Measurements from ENCODE around the gene PCDHA8.
"Not testable (repeated sequence)": the region's sequence is repeated elsewhere in the genome, so short reads cannot be mapped to it uniquely, and the experiment has no call there.

The PCDHA8 gene

GRCh38 chr5:140840978-140841962 is at the start of gene PCDHA8:
Gene PCDHA8 (plus strand): TSS chr5:140841187. CDS start chr5:140841322, 135 bp downstream.
- no peak within 1 kb of the TSS for H3K9ac ChIP-seq (ENCODE audit: insufficient read length, low read depth)
- H3K36me3 ChIP-seq (ENCODE audit: insufficient read depth, insufficient read length, low read length): no peaks in the 10 kb centered on the region
- no peaks in the 10 kb centered on the region for H3K27me3 ChIP-seq (ENCODE audit: insufficient read depth, insufficient read length)
- no peaks in the 10 kb centered on the region for H3K9me3 ChIP-seq (ENCODE audit: insufficient read depth, low read length)
- DNase-seq (ENCODE audit: low read depth, low spot score): no peak
- no peaks in the 10 kb centered on the region for H3K4me1 ChIP-seq (ENCODE audit: insufficient read depth, insufficient read length)
- no peak for TF ChIP-seq YY1 (IDR thresholded peaks at IDR 0.05; ENCODE audit: insufficient read depth, insufficient read length)
- TF ChIP-seq ZNF274 (IDR thresholded peaks at IDR 0.05; ENCODE audit: low read depth, low read length): no peak
- TF ChIP-seq SUZ12 (IDR thresholded peaks at IDR 0.05; ENCODE audit: extremely low read depth, insufficient read depth, insufficient read length): no peak
- H3K4me3 ChIP-seq (ENCODE audit: insufficient read length, low read depth): peak within 1 kb of the TSS; percentile 29

- Histone ChIP-seq H3K36me3 (ENCODE audit: insufficient read depth, insufficient read length, low read length) (no peaks in the 10 kb centered on the region), H3K9ac (ENCODE audit: insufficient read length, low read depth) (no peak within 1 kb of the TSS), H3K9me3 (ENCODE audit: insufficient read depth, low read length) (peaks cover 12% of the 10 kb centered on the region; the same call in 1 of the 2 replicates), H3K4me1 (ENCODE audit: insufficient read depth, insufficient read length) (no peaks in the 10 kb centered on the region), H3K4me3 (ENCODE audit: insufficient read length, low read depth) (no peak within 1 kb of the TSS), H3K27me3 (ENCODE audit: insufficient read depth, insufficient read length) (no peaks in the 10 kb centered on the region)
- TF ChIP-seq YY1 (IDR thresholded peaks at IDR 0.05; ENCODE audit: insufficient read depth, insufficient read length) (no peak), SUZ12 (IDR thresholded peaks at IDR 0.05; ENCODE audit: extremely low read depth, insufficient read depth, insufficient read length) (no peak), ZNF274 (IDR thresholded peaks at IDR 0.05; ENCODE audit: low read depth, low read length) (no peak)
- no peak for DNase-seq (ENCODE audit: low read depth, low spot score)
Observed at GRCh38 chr5:140794595-140795258, 46.3 kb upstream of the PCDHA8 start, which contains the start of gene PCDHA2. Gene PCDHA2 (plus strand): TSS chr5:140794852.

GRCh38 chr5:140795259-140795641 is 45.7 kb upstream of the PCDHA8 start:
- TF ChIP-seq SUZ12 (IDR thresholded peaks at IDR 0.05; ENCODE audit: extremely low read depth, insufficient read depth, insufficient read length) (no peak), YY1 (IDR thresholded peaks at IDR 0.05; ENCODE audit: insufficient read depth, insufficient read length) (no peak), ZNF274 (IDR thresholded peaks at IDR 0.05; ENCODE audit: low read depth, low read length) (no peak)
- DNase-seq (ENCODE audit: low read depth, low spot score): no peak
- Histone ChIP-seq H3K4me3 (ENCODE audit: insufficient read length, low read depth) (no peak overlapping the region), H3K9me3 (ENCODE audit: insufficient read depth, low read length) (peaks cover 12% of the 10 kb centered on the region; the same call in 1 of the 2 replicates), H3K36me3 (ENCODE audit: insufficient read depth, insufficient read length, low read length) (no peaks in the 10 kb centered on the region), H3K27me3 (ENCODE audit: insufficient read depth, insufficient read length) (no peaks in the 10 kb centered on the region), H3K4me1 (ENCODE audit: insufficient read depth, insufficient read length) (no peaks in the 10 kb centered on the region), H3K9ac (ENCODE audit: insufficient read length, low read depth) (no peak overlapping the region)

GRCh38 chr5:140796072-140796717 is 44.8 kb upstream of the PCDHA8 start:
- H3K4me1 ChIP-seq (ENCODE audit: insufficient read depth, insufficient read length); H3K36me3 ChIP-seq (ENCODE audit: insufficient read depth, insufficient read length, low read length); H3K27me3 ChIP-seq (ENCODE audit: insufficient read depth, insufficient read length); DNase-seq (ENCODE audit: low read depth, low spot score); H3K9ac ChIP-seq (ENCODE audit: insufficient read length, low read depth); H3K4me3 ChIP-seq (ENCODE audit: insufficient read length, low read depth): not testable (repeated sequence)
- peaks cover 12% of the 10 kb centered on the region; the same call in 1 of the 2 replicates for H3K9me3 ChIP-seq (ENCODE audit: insufficient read depth, low read length)

- no peak for DNase-seq (ENCODE audit: low read depth, low spot score)
- TF ChIP-seq SUZ12 (IDR thresholded peaks at IDR 0.05; ENCODE audit: extremely low read depth, insufficient read depth, insufficient read length): no peak
- TF ChIP-seq ZNF274 (IDR thresholded peaks at IDR 0.05; ENCODE audit: low read depth, low read length): no peak
- no peak for TF ChIP-seq YY1 (IDR thresholded peaks at IDR 0.05; ENCODE audit: insufficient read depth, insufficient read length)
- Histone ChIP-seq H3K27me3 (ENCODE audit: insufficient read depth, insufficient read length) (no peaks in the 10 kb centered on the region), H3K4me1 (ENCODE audit: insufficient read depth, insufficient read length) (no peaks in the 10 kb centered on the region), H3K9ac (ENCODE audit: insufficient read length, low read depth) (no peak overlapping the region), H3K9me3 (ENCODE audit: insufficient read depth, low read length) (peaks cover 12% of the 10 kb centered on the region; the same call in 1 of the 2 replicates), H3K36me3 (ENCODE audit: insufficient read depth, insufficient read length, low read length) (no peaks in the 10 kb centered on the region), H3K4me3 (ENCODE audit: insufficient read length, low read depth) (no peak overlapping the region)
Observed at GRCh38 chr5:140796718-140797095, 44.3 kb upstream of the PCDHA8 start.

GRCh38 chr5:140800816-140801493 is 40.0 kb upstream of the PCDHA8 start, which contains the start of gene PCDHA3:
Gene PCDHA3 (plus strand): TSS chr5:140801057.
- no peak for TF ChIP-seq ZNF274 (IDR thresholded peaks at IDR 0.05; ENCODE audit: low read depth, low read length)
- TF ChIP-seq YY1 (IDR thresholded peaks at IDR 0.05; ENCODE audit: insufficient read depth, insufficient read length): no peak
- no peak for TF ChIP-seq SUZ12 (IDR thresholded peaks at IDR 0.05; ENCODE audit: extremely low read depth, insufficient read depth, insufficient read length)
- no peak within 1 kb of the TSS for H3K4me3 ChIP-seq (ENCODE audit: insufficient read length, low read depth)
- H3K27me3 ChIP-seq (ENCODE audit: insufficient read depth, insufficient read length): no peaks in the 10 kb centered on the region
- H3K4me1 ChIP-seq (ENCODE audit: insufficient read depth, insufficient read length): no peaks in the 10 kb centered on the region
- H3K36me3 ChIP-seq (ENCODE audit: insufficient read depth, insufficient read length, low read length): no peaks in the 10 kb centered on the region
- H3K9ac ChIP-seq (ENCODE audit: insufficient read length, low read depth): no peak within 1 kb of the TSS
- peaks cover 8% of the 10 kb centered on the region; the same call in 1 of the 2 replicates for H3K9me3 ChIP-seq (ENCODE audit: insufficient read depth, low read length)
- DNase-seq (ENCODE audit: low read depth, low spot score): no peak

All from NT2/D1 (cell line).